Right lobe of liver (tissue), 6 donors: ENCODE results near the gene RALGAPB. TPM values are rescaled to one million over a fixed set of nuclear protein-coding genes. Genes with fewer than 3 reads are reported as not detected.

Experiments
- ATAC-seq, 4 donors: fragments of 200-7000 bp; cut with Tn5 transposase; one replicate each; pipeline ENCODE4 v1.9.1; 2020; ENCODE audit warnings: mild to moderate bottlenecking in 4 of 4, moderate library complexity in 4 of 4
- DNase-seq, 3 donors: peaks; one replicate each; pipeline ENCODE4 v3.0.0-alpha.2; 2020
- H3K27ac ChIP-seq, 3 donors: fragments of 200-600 bp; one replicate each; pipeline ENCODE4 v1.8.0; 2022
- H3K27me3 ChIP-seq, 2 donors: fragments of 200-600 bp; one replicate each; pipeline ENCODE4 v1.8.0; 2022
- H3K36me3 ChIP-seq, 4 donors: fragments of 200-600 bp; sonication (generic) in 1 of 4; one replicate each; pipeline versions ENCODE4 v1.5.1 to v1.8.0; 2017 to 2022; ENCODE audit warnings: control low read depth in 1 of 4
- H3K4me1 ChIP-seq, 4 donors: fragments of 200-600 bp; sonication (generic) in 1 of 4; one replicate each; pipeline versions ENCODE4 v1.5.1 to v1.8.0; 2017 to 2022; ENCODE audit warnings: control low read depth in 1 of 4
- H3K4me3 ChIP-seq, 3 donors: fragments of 200-600 bp; one replicate each; pipeline ENCODE4 v1.8.0; 2022
- H3K9me3 ChIP-seq, 4 donors: fragments of 200-600 bp; sonication (generic) in 1 of 4; one replicate each; pipeline versions ENCODE4 v1.5.1 to v1.8.0; 2017 to 2022; ENCODE audit warnings: control low read depth in 1 of 4
- POLR2A ChIP-seq: fragments of 450-650 bp; IDR thresholded peaks from one replicate; pipeline ENCODE4 v1.6.1; 2017; ENCODE audit warnings: antibody characterized with exemption, mild to moderate bottlenecking
- WGBS: methylation state at CpG from one replicate; pipeline ENCODE4 v1.1.6; 2018; ENCODE audit warnings: low coverage, low lambda C conversion rate; ENCODE audit not compliant: insufficient coverage; ENCODE audit errors: missing lambda C conversion rate; 5-methylcytosine and 5-hydroxymethylcytosine counted together
- intact Hi-C, 2 donors: fragments of 100-400 bp; cut with DNase I; formaldehyde crosslinking; loops; one replicate each; pipeline versions ENCODE4 v1.11.2 to v1.14.1; 2022
- total RNA-seq, 6 experiments: library from RNA; depleted of rRNA in 2 of 6; stranded (reverse); fragments of >200 nt in 2 of 6; fragmentation: NEBNext Ultra II Directional in 3 of 6; extraction: Animal tissue kit (Norgen Biotek cat#: 25700) in 3 of 6; gene quantifications; one replicate each; pipeline versions ENCODE4 v1.1.0 to v1.2.4, GENCODE V29; 2016 to 2023
- TF ChIP-seq, protein P1 (sequence below), 4 donors: fragments of 200-600 bp in 3 of 4; fragments of 450-650 bp in 1 of 4; IDR thresholded peaks; one replicate each; pipeline versions ENCODE4 v1.5.1 to v1.8.0; 2016 to 2022; ENCODE audit warnings: antibody characterized with exemption in 4 of 4, mild to moderate bottlenecking in 2 of 4
- donor health status: DM: no; HTN: yes; CAD: no.
- donor health status: DM: no; HTN: no; CAD: no.
- donor health status: DM: no; HTN: no; CAD: no.
- donor health status: DM: no; HTN: yes; CAD: no.
- donor health status: DM: no; HTN: yes; CAD: no.

Gene RALGAPB
- total RNA-seq, 6 experiments from 2014 or later = 9.7 to 16.0 (median 12.9) TPM

DNA sequence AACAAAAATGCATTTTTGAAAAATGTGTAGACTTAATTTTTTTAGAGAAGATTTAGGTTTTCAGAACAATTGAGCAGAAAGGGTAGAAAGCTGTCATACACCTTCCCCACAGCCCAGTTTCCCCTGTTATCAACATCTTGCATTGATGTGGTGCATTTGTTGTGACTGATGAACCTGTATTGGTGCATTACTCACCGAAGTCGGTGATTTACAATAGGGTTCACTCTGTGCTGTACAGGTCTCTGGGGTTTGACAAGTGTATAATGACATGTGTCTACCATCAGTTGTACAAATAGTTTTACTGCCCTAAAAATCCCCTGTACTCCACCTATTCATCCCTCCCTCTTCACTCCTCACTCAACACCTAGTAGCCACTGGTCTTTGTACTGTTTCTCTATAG, 84.5 kb downstream of the RALGAPB start:
- no peak for DNase-seq
- H3K36me3 ChIP-seq = peaks cover 0 to 42% (median 9%) of the 10 kb centered on the region in 4 donors
- no peaks in the 10 kb centered on the region for H3K9me3 ChIP-seq
- peaks cover 0 to 10% (median 0%) of the 10 kb centered on the region in 4 donors for H3K4me1 ChIP-seq
- WGBS = 93% methylated on average over 2 of the region's 2 CpGs
- TF ChIP-seq, protein P1, sequence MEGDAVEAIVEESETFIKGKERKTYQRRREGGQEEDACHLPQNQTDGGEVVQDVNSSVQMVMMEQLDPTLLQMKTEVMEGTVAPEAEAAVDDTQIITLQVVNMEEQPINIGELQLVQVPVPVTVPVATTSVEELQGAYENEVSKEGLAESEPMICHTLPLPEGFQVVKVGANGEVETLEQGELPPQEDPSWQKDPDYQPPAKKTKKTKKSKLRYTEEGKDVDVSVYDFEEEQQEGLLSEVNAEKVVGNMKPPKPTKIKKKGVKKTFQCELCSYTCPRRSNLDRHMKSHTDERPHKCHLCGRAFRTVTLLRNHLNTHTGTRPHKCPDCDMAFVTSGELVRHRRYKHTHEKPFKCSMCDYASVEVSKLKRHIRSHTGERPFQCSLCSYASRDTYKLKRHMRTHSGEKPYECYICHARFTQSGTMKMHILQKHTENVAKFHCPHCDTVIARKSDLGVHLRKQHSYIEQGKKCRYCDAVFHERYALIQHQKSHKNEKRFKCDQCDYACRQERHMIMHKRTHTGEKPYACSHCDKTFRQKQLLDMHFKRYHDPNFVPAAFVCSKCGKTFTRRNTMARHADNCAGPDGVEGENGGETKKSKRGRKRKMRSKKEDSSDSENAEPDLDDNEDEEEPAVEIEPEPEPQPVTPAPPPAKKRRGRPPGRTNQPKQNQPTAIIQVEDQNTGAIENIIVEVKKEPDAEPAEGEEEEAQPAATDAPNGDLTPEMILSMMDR (IDR thresholded peaks at IDR 0.05) = no peak
- no peak for TF ChIP-seq POLR2A
- H3K4me3 ChIP-seq = no peak overlapping the region
- H3K27ac ChIP-seq = no peak overlapping the region
- intact Hi-C loops = no loop called here
- ATAC-seq = no peak
- no peaks in the 10 kb centered on the region for H3K27me3 ChIP-seq

DNA sequence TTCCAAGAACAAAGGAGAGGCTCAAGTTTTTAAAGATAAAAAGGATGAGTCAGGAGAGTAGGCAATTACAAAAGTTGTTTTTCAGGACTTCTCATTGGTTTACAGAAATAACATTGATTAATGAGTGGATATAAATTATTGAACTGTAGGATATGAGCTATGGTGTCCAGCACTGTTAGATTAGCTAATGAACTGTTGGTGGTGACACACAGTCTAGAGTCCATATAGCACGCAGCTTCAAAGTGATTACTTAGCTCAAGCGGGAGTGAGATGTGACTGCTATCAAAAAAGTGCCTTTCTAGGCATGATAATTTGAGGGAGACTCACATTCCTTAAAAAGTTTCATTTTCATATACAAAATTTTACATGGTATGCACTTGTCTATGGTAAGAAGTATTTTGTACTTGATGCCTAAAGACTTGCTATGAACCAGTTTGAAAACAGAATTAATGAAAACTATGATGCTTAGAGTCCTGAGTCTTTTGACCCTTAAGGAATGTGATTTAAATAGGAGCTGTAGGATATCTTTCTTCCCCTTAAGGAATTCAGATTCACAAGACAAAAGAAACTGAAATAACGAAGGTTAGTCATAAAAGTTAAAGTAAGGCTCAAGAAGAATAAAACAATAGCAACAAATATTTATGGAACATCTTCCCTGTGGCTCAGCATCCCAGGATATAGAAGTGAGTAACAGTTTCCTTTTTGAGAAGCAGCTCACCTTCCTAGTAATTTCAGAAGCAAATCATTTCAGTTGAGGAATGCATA, 86.1 kb downstream of the RALGAPB start:
- H3K4me1 ChIP-seq = peaks cover 0 to 10% (median 0%) of the 10 kb centered on the region in 4 donors
- no peaks in the 10 kb centered on the region for H3K27me3 ChIP-seq
- TF ChIP-seq POLR2A = no peak
- TF ChIP-seq, protein P1 (IDR thresholded peaks at IDR 0.05) = no peak
- no peak overlapping the region for H3K4me3 ChIP-seq
- no peak for ATAC-seq
- H3K9me3 ChIP-seq = no peaks in the 10 kb centered on the region
- no peak for DNase-seq
- no peak overlapping the region for H3K27ac ChIP-seq
- intact Hi-C loops = no loop called here
- peaks cover 0 to 34% (median 9%) of the 10 kb centered on the region in 4 donors for H3K36me3 ChIP-seq
- WGBS = 94% methylated on average over 3 of the region's 3 CpGs

DNA sequence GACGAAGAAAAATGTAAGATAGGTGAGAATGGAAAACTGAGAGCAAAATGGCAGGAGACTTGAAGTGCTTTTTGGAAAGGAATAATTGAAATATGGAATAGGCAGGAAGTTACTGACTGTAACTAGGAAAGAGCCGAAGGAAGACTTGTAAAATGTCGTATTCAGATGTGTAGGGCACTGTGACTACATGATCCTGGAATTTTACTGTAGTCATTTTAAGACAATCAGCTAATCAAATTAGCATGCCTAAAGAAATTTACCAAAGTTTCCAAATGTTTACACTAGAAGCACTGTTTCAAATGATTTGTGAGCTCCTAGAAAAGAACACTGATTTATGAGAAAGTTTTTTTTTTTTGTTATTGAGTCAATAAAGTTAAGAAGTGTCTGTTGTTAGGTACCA, 87.1 kb downstream of the RALGAPB start:
- no peaks in the 10 kb centered on the region for H3K27me3 ChIP-seq
- no peaks in the 10 kb centered on the region for H3K9me3 ChIP-seq
- no peak overlapping the region for H3K27ac ChIP-seq
- TF ChIP-seq, protein P1 (IDR thresholded peaks at IDR 0.05) = no peak
- TF ChIP-seq POLR2A = no peak
- peaks cover 0 to 34% (median 9%) of the 10 kb centered on the region in 4 donors for H3K36me3 ChIP-seq
- intact Hi-C loops = no loop called here
- 100% methylated on average over 3 of the region's 3 CpGs for WGBS
- ATAC-seq (no peak), DNase-seq (no peak)
- H3K4me1 ChIP-seq = peaks cover 0 to 10% (median 0%) of the 10 kb centered on the region in 4 donors
- H3K4me3 ChIP-seq = no peak overlapping the region

- Histone ChIP-seq H3K4me3 (no peak overlapping the region), H3K27me3 (no peaks in the 10 kb centered on the region), H3K9me3 (no peaks in the 10 kb centered on the region), H3K27ac (no peak overlapping the region), H3K4me1 (no peaks in the 10 kb centered on the region), H3K36me3 (peaks cover 0 to 29% (median 5%) of the 10 kb centered on the region in 4 donors)
- TF ChIP-seq, protein P1 (IDR thresholded peaks at IDR 0.05) = no peak
- TF ChIP-seq POLR2A = no peak
- intact Hi-C loops = no loop called here
- no peak for ATAC-seq
- 95% methylated on average over 4 of the region's 6 CpGs for WGBS
- no peak for DNase-seq
Measured at GRCh38 chr20:38563802-38564431, 91.3 kb downstream of the RALGAPB start.
